ENCODE data around the gene MTMR2.

MTMR2 gene

GRCh38 chr11:95920460-95921105, 3.3 kb downstream of the MTMR2 start:
- no peak for TF ChIP-seq CTCF (IDR thresholded peaks at IDR 0.05; ENCODE audit: low read depth, low read length)

GRCh38 chr11:95919514-95919913, 4.4 kb downstream of the MTMR2 start:
- TF ChIP-seq CTCF (IDR thresholded peaks at IDR 0.05; ENCODE audit: low read depth, low read length) = no peak
- H3K4me3 ChIP-seq (replicated peaks in 1 of 2; ENCODE audit: low read depth in 2 of 2, low read length in 2 of 2) = no peak overlapping the region
- no peak for DNase-seq (ENCODE audit: low read depth in 2 of 2)

More at GRCh38 chr11:95920460-95921105, 3.3 kb downstream of the MTMR2 start:
- peak; percentile 19 to 73 for DNase-seq (ENCODE audit: low read depth in 2 of 2)
- H3K4me3 ChIP-seq (replicated peaks in 1 of 2; ENCODE audit: low read depth in 2 of 2, low read length in 2 of 2) = no peak overlapping the region

GRCh38 chr11:95918720-95919119, 5.2 kb downstream of the MTMR2 start:
- no peak for TF ChIP-seq CTCF (IDR thresholded peaks at IDR 0.05; ENCODE audit: low read depth, low read length)
- DNase-seq (ENCODE audit: low read depth in 2 of 2) = no peak
- no peak overlapping the region for H3K4me3 ChIP-seq (replicated peaks in 1 of 2; ENCODE audit: low read depth in 2 of 2, low read length in 2 of 2)

GRCh38 chr11:95918056-95918455, 5.9 kb downstream of the MTMR2 start:
- no peak for TF ChIP-seq CTCF (IDR thresholded peaks at IDR 0.05; ENCODE audit: low read depth, low read length)
- no peak for DNase-seq (ENCODE audit: low read depth in 2 of 2)
- H3K4me3 ChIP-seq (replicated peaks in 1 of 2; ENCODE audit: low read depth in 2 of 2, low read length in 2 of 2) = no peak overlapping the region

- no peak overlapping the region for H3K4me3 ChIP-seq (replicated peaks in 1 of 2; ENCODE audit: low read depth in 2 of 2, low read length in 2 of 2)
- peak; percentile 69 to 89 for DNase-seq (ENCODE audit: low read depth in 2 of 2)
- TF ChIP-seq CTCF (IDR thresholded peaks at IDR 0.05; ENCODE audit: low read depth, low read length) = no peak
These were observed 6.5 kb downstream of the MTMR2 start for GRCh38 chr11:95917193-95918036.

GRCh38 chr11:95916049-95916448, 7.9 kb downstream of the MTMR2 start:
- TF ChIP-seq CTCF (IDR thresholded peaks at IDR 0.05; ENCODE audit: low read depth, low read length) = no peak
- peak in 1 of 2 donors; percentile 62 for DNase-seq (ENCODE audit: low read depth in 2 of 2)
- H3K4me3 ChIP-seq (replicated peaks in 1 of 2; ENCODE audit: low read depth in 2 of 2, low read length in 2 of 2) = no peak overlapping the region
